Stimulated activated CD4-positive, alpha-beta T cell treated with anti-CD3 and anti-CD28 coated beads, Interleukin-2, amount 100 ng/mL, for 24 hours (primary cell): ENCODE measurements around the gene MAGEB6.
"Not testable (repeated sequence)": the region's sequence is repeated elsewhere in the genome, so short reads cannot be mapped to it uniquely, and the experiment has no call there.

Experiments used
- DNase-seq, 2 donors: peaks; one replicate each; pipeline ENCODE4 v3.0.0-alpha.2; 2020

Gene MAGEB6

GRCh38 chrX:26192204-26192603 lies at the start of gene MAGEB6:
Gene MAGEB6, plus strand, starts transcription at chrX:26192440. Its CDS starts 1,407 bp downstream, at chrX:26193847.
- DNase-seq, result no peak

- no peak for DNase-seq
These were observed 46.2 kb upstream of the MAGEB6 start for GRCh38 chrX:26146024-26146423.

GRCh38 chrX:26160301-26160700 lies 31.9 kb upstream of the MAGEB6 start, which contains the start of gene MAGEB6B:
Gene MAGEB6B, plus strand, starts transcription at chrX:26160601. Its CDS starts 0 bp downstream, at chrX:26160601.
- DNase-seq, result no peak

GRCh38 chrX:26203561-26203960 lies 11.3 kb downstream of the MAGEB6 start:
- no peak for DNase-seq

- DNase-seq, result not testable (repeated sequence)
These were observed 12.5 kb downstream of the MAGEB6 start for GRCh38 chrX:26204717-26205116.

GRCh38 chrX:26208012-26208411 lies 15.8 kb downstream of the MAGEB6 start:
- DNase-seq, result no peak

- DNase-seq, result no peak
These were observed 23.6 kb downstream of the MAGEB6 start, which contains the start of gene MAGEB5 for GRCh38 chrX:26215869-26216268. Gene MAGEB5, plus strand, starts transcription at chrX:26216169. Its CDS starts 1,133 bp downstream, at chrX:26217302.

- no peak for DNase-seq
These were observed 27.1 kb downstream of the MAGEB6 start for GRCh38 chrX:26219351-26219750.

GRCh38 chrX:26234177-26234576 lies 41.9 kb downstream of the MAGEB6 start:
- no peak for DNase-seq
